Gastroesophageal sphincter (tissue), 3 donors: Measurements from ENCODE around the gene UTS2.

Experiments
- EP300 ChIP-seq: sonication (generic); formaldehyde crosslinking; IDR thresholded peaks from one replicate; pipeline ENCODE4 v1.6.1; 2017; ENCODE audit warnings: antibody characterized with exemption, mild to moderate bottlenecking
- POLR2A ChIP-seq, 2 donors: fragments of 450-650 bp; IDR thresholded peaks; one replicate each; pipeline ENCODE4 v1.6.1; 2017; ENCODE audit warnings: antibody characterized with exemption in 2 of 2, mild to moderate bottlenecking in 2 of 2, moderate library complexity in 1 of 2
- POLR2AphosphoS5 ChIP-seq: sonication (generic); formaldehyde crosslinking; IDR thresholded peaks from one replicate; pipeline ENCODE4 v1.6.1; 2017; ENCODE audit warnings: antibody characterized with exemption
- TF ChIP-seq, protein P1 (sequence below), 4 experiments: fragments of 200-600 bp in 2 of 4; fragments of 450-650 bp in 2 of 4; sonication (generic) in 1 of 4; IDR thresholded peaks; one replicate each; pipeline ENCODE4 v1.5.1; 2017 to 2019; ENCODE audit warnings: antibody characterized with exemption in 4 of 4, mild to moderate bottlenecking in 2 of 4, moderate library complexity in 2 of 4

DNA sequence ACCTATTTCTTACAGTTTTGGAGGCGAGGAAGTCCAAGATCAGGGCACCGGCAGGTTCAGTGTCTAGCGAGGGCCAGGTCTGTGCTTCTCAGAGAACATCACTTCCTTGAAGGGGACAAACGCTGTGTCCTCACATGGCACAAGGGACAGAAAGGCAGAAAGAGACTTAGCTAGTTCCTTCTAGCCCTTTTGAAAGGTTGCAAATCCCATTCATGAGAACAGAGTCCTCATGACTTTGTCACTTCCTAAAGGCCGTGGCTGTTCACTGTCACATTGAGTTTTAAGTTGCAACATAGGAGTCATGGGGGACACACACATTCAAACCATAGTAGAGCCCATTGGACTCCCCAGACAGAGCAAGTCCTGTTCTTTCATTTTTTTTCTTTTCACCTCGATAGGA is 41.4 kb downstream of the UTS2 start:
- TF ChIP-seq, protein P1, sequence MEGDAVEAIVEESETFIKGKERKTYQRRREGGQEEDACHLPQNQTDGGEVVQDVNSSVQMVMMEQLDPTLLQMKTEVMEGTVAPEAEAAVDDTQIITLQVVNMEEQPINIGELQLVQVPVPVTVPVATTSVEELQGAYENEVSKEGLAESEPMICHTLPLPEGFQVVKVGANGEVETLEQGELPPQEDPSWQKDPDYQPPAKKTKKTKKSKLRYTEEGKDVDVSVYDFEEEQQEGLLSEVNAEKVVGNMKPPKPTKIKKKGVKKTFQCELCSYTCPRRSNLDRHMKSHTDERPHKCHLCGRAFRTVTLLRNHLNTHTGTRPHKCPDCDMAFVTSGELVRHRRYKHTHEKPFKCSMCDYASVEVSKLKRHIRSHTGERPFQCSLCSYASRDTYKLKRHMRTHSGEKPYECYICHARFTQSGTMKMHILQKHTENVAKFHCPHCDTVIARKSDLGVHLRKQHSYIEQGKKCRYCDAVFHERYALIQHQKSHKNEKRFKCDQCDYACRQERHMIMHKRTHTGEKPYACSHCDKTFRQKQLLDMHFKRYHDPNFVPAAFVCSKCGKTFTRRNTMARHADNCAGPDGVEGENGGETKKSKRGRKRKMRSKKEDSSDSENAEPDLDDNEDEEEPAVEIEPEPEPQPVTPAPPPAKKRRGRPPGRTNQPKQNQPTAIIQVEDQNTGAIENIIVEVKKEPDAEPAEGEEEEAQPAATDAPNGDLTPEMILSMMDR (IDR thresholded peaks at IDR 0.05), result no peak
- TF ChIP-seq POLR2A (IDR thresholded peaks at IDR 0.05), result no peak
- no peak for TF ChIP-seq POLR2AphosphoS5
- TF ChIP-seq EP300, result no peak
